ENCODE measurements around the gene NQO2.

The NQO2 gene

GRCh38 chr6:2988426-2989331 is 11.0 kb upstream of the NQO2 start (continued):
- TF ChIP-seq ZNF175 (tag by site-specific recombination; IDR thresholded peaks at IDR 0.05): no peak
- TF ChIP-seq OSR2 (tag by site-specific recombination; IDR thresholded peaks at IDR 0.05): peak; percentile 33; the same call in 1 of the 2 replicates
- TF ChIP-seq ZBTB6 (tag by site-specific recombination; IDR thresholded peaks at IDR 0.05): peak; percentile 75; the same call in 1 of the 2 replicates
- TF ChIP-seq ZNF585B (tag by site-specific recombination; IDR thresholded peaks at IDR 0.05): no peak
- no peak for TF ChIP-seq ZNF121 (tag by site-specific recombination; IDR thresholded peaks at IDR 0.05)
- TF ChIP-seq PRDM10 (tag by site-specific recombination; IDR thresholded peaks at IDR 0.05): peak; percentile 96
- TF ChIP-seq ZBTB20 (tag by site-specific recombination; IDR thresholded peaks at IDR 0.05): peak; percentile 85
- peak; percentile 74 for TF ChIP-seq INSM2 (tag by site-specific recombination; IDR thresholded peaks at IDR 0.05)
- TF ChIP-seq ZSCAN30 (tag by site-specific recombination; IDR thresholded peaks at IDR 0.05): peak; percentile 95
- no peak for TF ChIP-seq ZNF544 (tag by site-specific recombination; IDR thresholded peaks at IDR 0.05)
- no peak for TF ChIP-seq ZNF202 (tag by site-specific recombination; IDR thresholded peaks at IDR 0.05; ENCODE audit: borderline replicate concordance)
- TF ChIP-seq ZNF704 (tag by site-specific recombination; IDR thresholded peaks at IDR 0.05): no peak
- no peak for TF ChIP-seq ZNF501 (tag by site-specific recombination; IDR thresholded peaks at IDR 0.05)
- no peak for TF ChIP-seq ZNF133 (tag by site-specific recombination; IDR thresholded peaks at IDR 0.05)
- TF ChIP-seq ZNF214 (tag by site-specific recombination; IDR thresholded peaks at IDR 0.05; ENCODE audit: borderline replicate concordance): no peak
- no peak for TF ChIP-seq ZNF155 (tag by site-specific recombination; IDR thresholded peaks at IDR 0.05)
- peak; percentile 27 for TF ChIP-seq BCL11A (tag by site-specific recombination; IDR thresholded peaks at IDR 0.05; ENCODE audit: low read depth)
- TF ChIP-seq ZFP37 (tag by site-specific recombination; IDR thresholded peaks at IDR 0.05): no peak
- TF ChIP-seq KLF17 (tag by site-specific recombination; IDR thresholded peaks at IDR 0.05): no peak; the same call in 1 of the 2 replicates
- no peak for TF ChIP-seq ZFP3 (tag by site-specific recombination; IDR thresholded peaks at IDR 0.05; ENCODE audit: low read depth)
